Renal cortical epithelial cell (primary cell): ENCODE results near the gene SRSF8. TPM values are rescaled to one million over a fixed set of nuclear protein-coding genes. Genes with fewer than 3 reads are reported as not detected.

Source experiments
- DNase-seq: peaks from one replicate; pipeline ENCODE4 v3.0.0-alpha.2; 2011; ENCODE audit warnings: low read depth
- total RNA-seq: library from RNA; depleted of rRNA; stranded (reverse); fragments of >200 nt; gene quantifications from 2 replicates; pipeline ENCODE4 v1.2.3, GENCODE V29; 2014

The SRSF8 gene
- total RNA-seq, 1 donor from 2014 or later, result 34.4 TPM

DNA sequence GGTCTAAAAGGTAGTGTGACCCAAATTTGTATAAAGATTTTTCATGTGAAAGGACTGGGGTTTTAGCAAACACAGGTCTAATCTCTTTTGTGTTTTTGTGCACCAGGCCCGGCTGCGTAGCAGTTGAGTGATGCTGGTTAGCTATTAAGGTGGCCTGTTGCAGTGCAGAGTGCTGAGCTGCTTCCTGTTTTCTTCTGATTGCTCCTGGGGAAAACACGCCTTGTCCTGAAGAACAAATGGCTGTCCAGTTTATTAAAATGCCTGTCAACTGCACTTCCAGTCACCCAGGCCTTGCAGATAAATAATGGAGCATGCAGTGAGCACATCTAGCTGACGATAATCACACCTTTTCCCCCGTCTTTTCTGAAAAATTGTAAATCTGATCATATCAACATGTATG is 1.8 kb downstream of the SRSF8 start:
- peak; percentile 98 for DNase-seq

DNA sequence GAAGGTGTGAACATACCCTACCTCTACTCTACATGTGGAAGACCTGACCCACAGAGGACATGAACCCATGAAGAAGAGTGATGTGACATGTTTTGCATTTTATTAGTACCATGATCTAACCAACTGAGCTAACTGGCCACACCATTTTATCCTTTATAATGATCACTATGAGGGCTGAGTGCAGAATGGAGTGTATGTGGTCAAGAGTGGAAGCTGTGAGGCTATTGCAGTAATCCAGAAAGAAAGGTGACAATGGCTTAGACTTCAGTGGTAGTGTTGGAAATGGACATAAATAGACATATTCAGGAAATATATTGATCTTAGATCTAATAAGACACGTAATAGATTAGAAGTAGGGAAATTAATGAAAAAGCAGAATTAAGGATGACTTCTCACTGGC is 3.8 kb downstream of the SRSF8 start:
- DNase-seq, result no peak

DNA sequence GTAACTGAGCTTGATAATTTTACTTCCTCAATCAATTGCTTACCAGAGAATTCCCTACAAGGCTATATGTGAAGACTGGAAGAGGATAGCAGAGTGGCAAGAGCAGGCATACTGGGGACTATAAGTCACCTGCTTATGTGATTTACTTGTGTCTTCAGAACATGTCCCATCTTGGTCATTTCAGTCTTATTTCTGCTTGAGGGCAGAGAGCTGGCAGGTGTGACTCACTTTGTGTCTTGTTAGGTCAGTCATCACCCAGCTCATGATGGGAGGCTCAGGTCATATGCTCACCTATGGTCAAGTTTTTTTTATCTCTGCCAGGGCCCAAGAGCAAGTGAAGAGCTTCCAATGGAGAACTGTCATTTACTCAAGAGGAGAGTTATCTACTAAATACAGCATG is 6.2 kb downstream of the SRSF8 start:
- peak; percentile 38 for DNase-seq

DNA sequence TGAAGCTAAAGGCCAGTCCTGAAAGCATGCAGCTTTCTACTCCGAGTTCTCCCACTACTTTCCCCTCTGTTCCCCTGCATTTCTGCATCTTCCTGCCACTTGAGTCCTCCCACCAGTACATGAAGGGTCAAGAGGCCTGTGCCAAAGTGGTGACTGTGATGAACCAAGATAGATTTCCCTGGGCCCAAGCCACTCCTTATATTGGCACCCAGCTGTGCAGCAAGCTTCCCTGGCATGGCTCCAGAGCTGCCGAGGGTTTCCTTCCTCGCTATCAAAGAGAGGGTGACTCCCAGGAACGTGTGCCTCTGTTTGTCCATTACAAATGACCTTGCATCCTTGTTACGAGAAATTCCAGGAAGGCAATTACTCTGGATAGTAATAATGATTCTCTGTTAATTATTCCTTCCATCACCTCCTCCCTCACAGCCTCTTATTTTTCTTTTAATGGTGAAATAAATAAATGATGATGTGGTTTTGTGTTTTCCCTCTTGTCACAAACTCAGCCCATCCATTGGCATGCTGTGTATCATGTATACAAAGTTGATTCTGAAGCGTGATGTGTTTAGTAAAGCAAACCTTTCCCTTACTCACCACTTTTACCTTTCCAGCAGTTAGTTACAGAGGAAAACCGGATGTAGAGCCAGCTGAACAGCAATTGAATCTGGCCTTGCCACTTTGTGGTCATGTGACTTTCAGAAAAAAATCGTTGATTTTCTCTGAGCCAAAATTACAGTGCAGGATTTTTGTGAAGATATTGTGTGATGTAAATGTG is 8.3 kb downstream of the SRSF8 start:
- DNase-seq, result peak; percentile 95

DNA sequence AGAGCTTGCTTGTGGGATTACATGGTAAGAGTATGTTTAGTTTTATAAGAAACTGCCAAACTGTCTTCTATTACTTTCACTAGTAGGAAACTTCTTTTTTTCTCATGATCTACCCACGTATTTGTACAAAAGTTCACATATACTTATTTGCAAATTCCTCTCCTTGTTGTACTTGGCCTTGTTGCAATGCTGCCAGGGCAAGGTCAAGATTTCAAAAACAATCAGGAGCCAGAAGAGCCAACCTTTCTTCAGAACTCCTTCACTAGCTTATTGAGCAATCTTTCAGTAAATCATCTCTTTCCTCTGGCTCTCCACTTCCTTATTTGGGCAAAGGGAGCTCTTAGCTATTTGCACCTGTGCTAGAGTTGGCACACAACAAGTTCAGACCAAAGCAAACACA is 9.7 kb downstream of the SRSF8 start:
- peak; percentile 100 for DNase-seq

DNA sequence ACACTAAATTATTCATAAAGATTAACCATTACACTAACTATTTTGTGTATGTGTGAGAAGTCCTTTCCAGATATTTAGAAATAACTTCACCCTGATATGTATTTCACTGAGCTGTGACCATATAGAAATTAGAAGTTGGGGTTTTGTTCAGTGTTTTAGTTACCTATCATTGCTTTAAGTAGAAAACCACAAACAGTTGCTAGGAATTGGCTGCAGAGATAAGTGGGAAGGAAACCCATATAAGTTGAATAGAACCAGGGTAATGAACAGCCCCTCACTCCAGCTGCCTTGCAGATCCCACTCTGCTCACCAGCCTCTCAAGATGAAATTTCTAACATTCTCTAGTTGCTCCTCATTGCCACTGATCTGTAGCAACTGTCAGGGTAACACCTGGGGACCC is 10.3 kb downstream of the SRSF8 start:
- DNase-seq, result no peak

DNA sequence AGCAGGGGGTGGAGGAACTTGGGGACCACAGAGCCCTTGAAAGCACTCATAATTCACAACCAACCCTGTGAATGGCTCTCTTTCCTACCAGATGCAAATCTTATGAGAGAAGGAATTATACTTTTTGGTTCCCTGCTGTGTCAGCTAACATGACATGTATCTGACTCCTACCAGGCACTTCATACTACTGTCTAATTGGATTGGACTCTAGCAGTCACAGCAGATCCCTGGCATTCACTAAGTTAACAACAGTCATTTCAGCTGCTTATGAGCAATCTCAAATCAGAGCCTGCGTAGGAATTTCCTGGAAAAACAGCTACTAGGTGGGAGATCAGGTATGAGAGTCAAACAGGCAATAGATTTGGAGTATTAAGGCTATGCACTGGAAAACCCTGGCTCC is 11.8 kb downstream of the SRSF8 start:
- DNase-seq, result peak; percentile 81

DNA sequence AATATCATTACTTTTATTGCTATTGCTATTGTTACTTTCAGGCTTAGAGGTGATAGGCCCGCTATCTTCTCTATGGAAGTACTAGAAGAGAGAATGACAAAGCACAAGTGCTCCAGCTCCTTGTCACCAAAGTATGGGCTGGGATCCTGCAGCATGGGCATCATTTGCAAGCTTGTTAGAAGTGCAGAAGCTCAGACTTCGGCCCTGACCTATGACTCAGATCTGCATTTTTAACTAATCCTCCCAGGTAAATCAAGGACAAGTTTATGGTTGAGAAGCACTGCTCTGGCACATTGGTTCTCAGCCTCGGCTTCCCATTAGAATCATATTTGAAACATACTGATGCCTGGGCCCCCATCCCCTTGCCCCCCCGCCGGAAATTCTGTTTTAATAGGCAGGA is 14.3 kb downstream of the SRSF8 start:
- DNase-seq, result peak; percentile 66

DNA sequence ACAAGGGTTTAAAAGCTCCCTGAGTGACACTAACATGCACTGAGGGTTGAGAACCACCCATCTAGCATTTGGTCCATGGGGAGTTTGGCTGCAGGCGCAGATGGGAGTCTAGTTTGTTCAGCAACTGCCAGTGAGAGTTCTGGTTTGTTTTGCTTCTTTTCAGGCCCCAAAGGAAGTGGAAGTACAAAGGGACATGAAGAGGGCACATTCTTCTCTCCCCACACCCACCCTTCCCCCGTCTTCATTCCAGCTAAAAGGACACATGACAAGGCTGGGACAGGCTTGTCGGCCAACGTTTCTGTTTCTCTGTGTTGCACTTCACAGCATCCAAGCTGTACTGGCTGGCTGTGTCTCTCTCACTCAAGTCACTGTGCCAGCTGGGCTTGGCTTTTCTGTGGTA is 14.7 kb downstream of the SRSF8 start:
- DNase-seq, result peak; percentile 67

DNA sequence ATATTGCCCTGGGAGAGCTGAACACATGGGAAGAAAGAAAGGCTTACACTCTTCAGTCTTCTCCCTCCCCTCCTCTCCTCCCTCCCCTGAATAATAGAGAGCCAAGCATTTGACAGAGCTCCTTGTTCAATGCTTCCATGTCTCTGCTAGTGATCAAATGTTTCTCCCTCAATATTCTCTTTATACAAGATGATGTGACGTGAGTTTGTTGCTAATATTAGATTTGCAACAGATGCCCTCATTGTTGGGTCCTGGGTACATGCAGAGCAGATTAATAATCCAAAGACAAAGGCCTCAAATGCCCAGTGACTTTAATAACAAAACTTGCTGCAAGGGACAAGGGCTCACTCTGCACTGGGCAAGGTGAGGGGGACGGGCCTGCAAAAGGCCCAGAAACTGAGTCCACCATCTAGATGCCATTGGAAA is 15.9 kb downstream of the SRSF8 start:
- DNase-seq, result no peak

DNA sequence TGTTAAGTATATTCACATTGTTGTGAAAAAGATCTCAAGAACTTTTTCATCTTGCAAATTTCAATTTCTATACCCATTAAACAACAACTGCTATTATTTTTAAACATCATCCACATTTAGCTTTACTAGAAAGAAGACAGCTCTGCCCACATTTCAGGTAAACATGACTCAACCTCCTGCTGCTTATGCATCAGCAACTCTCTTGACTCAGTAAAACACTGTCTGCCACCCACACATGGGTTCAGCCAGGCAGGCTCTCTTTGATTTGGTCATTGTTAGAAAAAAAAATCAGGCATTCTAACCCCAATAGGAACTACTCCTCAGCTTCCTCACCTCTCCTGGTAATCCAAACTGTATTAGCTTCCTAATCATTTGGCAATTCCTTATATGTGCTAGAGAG is 17.8 kb downstream of the SRSF8 start:
- peak; percentile 98 for DNase-seq

DNA sequence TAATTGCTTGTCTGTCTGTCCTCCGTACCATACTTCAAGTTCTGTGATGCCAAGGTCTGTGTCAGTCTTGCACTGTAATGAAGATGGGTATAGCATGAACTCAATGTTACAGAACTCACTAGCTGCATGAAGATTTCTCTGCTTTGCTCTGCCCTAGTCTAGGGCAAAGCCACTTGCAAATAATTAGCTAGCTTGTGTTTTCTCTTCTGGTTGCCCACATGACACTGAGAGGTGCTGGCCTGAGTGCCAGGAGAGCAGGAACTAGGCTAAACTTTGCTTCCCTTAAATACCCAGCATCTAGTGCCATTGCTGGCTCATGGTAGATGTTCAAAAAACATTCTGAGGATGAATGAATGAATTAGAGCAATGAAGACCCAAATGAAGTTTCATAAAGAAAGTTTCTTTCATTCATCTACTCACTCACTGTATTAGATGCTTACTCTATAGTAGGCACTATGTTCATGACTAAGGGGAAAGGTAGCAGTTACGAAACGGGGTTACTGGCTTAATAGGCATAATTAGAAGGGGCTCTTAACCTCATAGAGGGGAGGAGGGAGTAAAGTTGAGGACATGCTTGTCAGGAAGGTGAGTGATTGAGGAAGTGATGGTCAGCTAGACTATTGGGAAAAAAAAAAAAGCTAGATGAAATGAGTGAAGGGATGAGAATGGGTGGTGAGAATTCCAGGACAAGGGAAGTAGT is 18.5 kb downstream of the SRSF8 start:
- DNase-seq, result peak; percentile 93

DNA sequence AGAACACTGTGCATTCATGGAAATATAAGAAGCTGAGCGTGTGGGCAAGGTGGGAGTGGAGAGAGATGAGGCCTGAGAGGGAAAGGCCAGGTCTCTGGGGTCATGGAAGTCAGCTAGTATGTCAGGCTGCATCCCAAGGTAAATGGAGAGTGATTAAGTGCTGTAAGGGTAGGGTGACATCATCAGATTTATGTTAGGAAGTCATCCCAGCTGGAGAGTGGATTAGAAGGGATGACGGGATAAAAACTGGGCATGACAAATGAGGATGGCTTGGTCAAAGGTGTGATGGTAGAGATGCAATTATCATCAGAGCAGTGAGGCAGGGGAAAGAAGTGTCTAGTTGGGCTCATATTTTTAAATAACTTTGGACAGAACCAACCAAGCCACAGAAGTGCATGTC is 19.4 kb downstream of the SRSF8 start:
- DNase-seq, result no peak

DNA sequence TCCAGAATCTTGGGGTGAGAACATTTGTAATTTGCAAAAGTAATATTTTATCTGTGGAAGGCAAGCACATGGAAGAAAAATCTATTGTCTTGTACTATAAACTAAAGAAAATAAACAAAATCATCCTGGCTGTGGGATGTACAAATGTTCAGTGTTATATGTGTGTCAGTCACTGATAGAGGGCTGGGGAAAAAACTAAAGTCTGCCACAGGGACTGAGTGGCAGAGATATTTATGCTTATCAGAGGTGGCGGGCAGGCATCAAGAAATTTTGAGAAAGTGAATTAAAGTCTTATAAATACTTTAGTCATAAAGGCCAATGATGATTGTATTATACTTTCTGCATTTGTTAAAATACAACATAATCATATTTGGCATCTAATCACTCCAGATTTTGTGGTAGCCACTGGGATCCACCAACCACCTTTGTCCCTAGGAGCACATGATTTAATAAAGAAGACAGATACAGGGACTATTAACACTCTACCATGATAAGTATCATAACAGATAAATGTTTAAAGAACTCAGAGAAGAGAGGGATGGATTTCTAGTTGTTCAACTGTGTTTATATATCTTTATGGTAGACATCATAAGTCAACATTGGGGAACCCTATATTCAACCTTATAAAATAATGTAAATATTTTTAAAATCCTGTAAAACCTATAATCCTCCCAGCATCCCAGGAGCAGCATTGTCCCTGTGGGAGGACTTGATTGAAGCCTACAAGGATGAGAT is 20.3 kb downstream of the SRSF8 start:
- DNase-seq, result no peak

DNA sequence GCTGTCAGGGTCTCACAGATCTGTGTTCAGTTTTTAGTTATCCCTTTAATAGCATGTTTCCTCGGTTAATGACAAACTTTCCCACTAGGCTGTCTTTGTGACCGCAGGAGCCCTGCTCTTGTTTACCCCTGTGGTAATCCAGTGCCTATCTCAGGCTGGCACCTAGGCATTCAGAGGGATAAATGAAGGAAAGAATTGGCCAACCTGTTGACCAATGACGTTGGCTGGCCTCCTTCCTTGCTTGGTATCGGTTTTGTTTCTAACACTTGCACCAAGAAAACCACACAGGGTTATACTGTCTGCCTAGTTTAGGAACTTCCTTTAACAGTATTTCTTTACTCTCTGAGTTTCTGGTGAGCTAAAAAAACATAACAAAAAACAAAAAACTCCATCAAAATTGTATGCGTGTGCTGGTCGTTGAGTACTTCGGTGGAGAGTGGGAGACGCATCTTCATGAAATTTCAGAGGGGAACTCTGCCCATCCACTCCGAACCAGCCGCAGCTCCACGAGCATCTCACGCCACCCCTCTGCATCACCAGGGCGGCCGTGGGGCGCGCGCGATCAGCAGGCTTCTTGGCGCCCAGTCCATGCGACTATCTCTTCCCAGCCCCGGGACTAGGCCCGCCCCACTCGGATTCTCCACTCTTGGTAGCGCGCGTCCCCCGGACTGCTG is 22.4 kb downstream of the SRSF8 start:
- DNase-seq, result peak; percentile 85

DNA sequence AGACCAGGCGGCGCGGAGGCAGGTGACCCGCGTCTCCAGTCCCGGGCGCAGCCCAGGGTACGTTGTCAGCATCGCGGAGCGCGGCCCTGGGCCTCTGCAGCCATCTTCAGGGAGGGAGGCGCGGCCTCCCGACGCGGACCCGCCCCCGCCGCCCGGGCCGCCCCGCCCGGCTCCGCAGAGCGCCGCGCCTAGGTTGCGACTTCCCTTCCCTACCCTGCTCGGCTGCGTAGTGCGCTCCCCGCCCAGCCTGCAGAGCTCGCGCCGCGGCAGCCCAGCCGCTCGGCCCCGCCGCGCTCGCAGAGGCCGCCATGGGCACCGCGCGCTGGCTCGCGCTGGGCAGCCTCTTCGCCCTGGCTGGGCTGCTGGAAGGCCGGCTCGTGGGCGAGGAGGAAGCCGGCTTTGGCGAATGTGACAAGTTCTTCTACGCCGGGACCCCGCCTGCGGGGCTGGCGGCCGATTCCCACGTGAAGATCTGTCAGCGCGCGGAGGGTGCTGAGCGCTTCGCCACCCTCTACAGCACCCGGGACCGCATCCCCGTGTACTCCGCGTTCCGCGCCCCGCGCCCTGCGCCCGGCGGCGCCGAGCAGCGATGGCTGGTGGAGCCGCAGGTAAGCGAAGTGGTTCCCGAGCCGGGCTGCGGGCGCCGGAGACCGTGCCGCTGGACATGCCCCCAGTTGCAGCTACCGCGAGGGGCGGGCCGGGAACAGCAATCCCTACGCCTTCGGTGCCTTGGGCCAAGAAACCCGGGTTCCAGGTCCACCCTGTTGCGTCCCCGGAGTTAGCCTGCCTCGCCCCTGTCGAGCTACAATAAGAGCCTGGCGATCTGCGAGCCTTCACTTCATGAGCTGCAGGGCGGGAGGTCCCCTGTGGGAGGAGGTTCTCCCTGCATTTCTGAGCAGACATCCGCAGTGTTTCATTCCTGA is 23.2 kb downstream of the SRSF8 start, which contains the start of gene ENDOD1:
Gene ENDOD1 (plus strand): TSS at position 227 of the 923 bp plus-strand sequence. CDS start 82 bp downstream, at position 309.
- DNase-seq, result peak; percentile 57

DNA sequence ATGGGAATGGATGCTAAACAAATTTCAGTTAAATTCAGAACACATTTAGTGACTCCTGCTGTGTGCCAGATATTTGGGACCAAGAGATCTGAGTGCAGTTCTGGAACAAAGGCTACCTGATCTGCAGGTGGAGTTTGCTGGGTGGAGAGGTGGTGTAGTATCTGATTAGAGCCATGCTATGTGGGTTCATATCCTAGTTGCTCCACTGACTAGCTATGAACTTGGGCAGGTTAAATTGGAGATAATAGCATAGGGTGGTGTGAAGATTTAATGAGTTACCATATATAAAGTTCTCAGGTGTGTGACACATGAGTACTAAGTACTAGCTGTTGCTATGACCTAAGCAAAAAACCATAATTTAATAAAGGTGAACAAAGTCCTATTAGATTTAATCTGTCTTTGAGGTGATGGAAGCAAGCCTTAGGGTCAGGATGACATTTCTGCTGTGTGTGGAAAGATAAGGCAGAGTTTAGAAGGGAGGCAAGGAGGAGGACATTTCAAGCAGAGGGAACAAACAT is 25.0 kb downstream of the SRSF8 start:
- no peak for DNase-seq

DNA sequence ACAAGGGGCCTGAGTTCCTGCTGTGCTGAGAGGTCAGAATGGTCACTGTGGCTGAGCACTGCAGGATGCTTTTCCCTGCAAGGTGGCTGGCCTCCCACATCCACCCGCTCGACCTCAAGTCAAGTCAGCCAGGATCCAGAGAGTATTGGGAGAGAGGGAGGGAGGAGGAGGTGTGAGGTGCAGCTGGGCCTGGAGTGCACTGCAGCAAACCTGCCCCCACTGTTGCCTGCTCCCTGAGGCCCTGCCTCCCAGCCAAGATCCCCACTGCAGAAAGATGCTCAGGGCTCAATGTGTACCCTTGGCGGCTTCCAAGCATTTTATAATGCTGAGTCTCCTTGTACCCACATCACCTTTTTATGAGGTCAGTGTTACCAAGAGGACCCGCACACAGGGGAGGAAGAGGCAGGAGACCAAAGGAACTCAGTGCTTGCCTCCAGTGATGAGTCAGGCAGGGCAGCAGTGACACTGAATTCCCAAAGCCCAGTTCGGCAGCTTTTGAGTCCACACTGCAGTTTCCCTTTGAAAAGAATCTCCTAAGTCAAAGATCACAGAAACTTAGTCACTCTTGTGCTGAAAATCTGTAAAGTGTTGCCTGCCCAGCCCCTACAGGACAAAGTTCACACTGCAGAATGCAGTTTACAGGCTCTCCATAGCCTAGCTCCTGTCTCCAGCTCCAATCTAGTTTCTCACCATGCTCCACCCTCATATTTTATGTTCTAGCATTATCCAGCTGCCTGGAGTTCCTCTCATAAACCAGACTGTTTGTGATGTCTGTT is 26.0 kb downstream of the SRSF8 start:
- DNase-seq, result peak; percentile 94

DNA sequence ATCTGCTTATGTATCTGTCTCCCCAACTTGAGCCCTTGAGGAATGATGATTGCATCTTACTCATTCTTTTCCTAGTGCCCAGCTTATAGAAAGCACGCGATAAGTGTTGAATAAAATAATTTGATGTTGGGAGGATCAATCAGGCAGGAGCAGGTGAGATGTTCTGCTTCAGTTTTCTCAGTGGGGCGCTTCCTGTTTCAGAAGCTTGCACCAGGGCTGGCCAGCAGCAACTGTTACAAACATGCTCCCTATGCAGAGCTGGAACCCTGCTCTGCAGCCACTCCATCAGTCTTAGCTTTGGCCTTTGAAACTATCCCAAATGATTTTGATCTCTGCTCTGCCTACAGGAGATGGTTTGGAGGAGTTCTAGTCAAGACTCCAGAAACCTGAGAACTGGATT is 26.8 kb downstream of the SRSF8 start:
- no peak for DNase-seq
